ENCODE data around the gene ARAP2. TPM values are rescaled to one million over a fixed set of nuclear protein-coding genes. Genes with fewer than 3 reads are reported as not detected.

Gene ARAP2
- total and polyA plus RNA-seq, 2 of the 13 experiments (the other 11 are each of a cell fraction or from before 2014, with no cell fraction given) = 0.37 to 1.4 TPM

- H3K27me3 ChIP-seq (ENCODE audit: control insufficient read depth in 1 of 2, insufficient read depth in 2 of 2, low read length in 2 of 2) = no peaks in the 10 kb centered on the region
- no peak overlapping the region for H3K27ac ChIP-seq (ENCODE audit: extremely low read length, insufficient read depth, low read length)
- in situ Hi-C loops (cut with HindIII; ENCODE audit: extremely low pct_ligation_motif_present, low pct_unique_long_range_greater_than_20kb) = no loop called here
- no peak for TF ChIP-seq CSRNP1 (CRISPR knock-in tag; IDR thresholded peaks at IDR 0.05)
- no peak for TF ChIP-seq ZNF12 (CRISPR knock-in tag; IDR thresholded peaks at IDR 0.05)
- TF ChIP-seq, protein P1, sequence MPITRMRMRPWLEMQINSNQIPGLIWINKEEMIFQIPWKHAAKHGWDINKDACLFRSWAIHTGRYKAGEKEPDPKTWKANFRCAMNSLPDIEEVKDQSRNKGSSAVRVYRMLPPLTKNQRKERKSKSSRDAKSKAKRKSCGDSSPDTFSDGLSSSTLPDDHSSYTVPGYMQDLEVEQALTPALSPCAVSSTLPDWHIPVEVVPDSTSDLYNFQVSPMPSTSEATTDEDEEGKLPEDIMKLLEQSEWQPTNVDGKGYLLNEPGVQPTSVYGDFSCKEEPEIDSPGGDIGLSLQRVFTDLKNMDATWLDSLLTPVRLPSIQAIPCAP (CRISPR knock-in tag; IDR thresholded peaks at IDR 0.05; ENCODE audit: low read depth) = no peak
- H3K79me2 ChIP-seq (ENCODE audit: insufficient read depth, low read length) = no peaks in the 10 kb centered on the region
- H3K4me2 ChIP-seq (ENCODE audit: low read depth, low read length) = no peak overlapping the region
- CTCF ChIA-PET (ENCODE audit: low intra/inter-chr PET ratio, low total read pairs) = no interaction called here
- no peak overlapping the region for H3K9ac ChIP-seq (ENCODE audit: insufficient read depth, low read depth, low read length)
- FAIRE-seq = no peak
- no TSS peak for BruUV-seq (replicated peaks)
- no peaks in the 10 kb centered on the region for H3K9me3 ChIP-seq (ENCODE audit: low read length)
- no peaks in the 10 kb centered on the region for H3K36me3 ChIP-seq (replicated peaks in 1 of 2; ENCODE audit: control insufficient read depth in 1 of 2, insufficient read depth in 2 of 2, low read length in 2 of 2)
- no peak for DNase-seq (ENCODE audit: low spot score)
- intact Hi-C loops (cut with micrococcal nuclease; ENCODE audit: unreplicated experiment) = no loop called here
- H3K4me3 ChIP-seq (replicated peaks in 1 of 3; ENCODE audit: insufficient read depth in 1 of 3, low read depth in 2 of 3, low read length in 3 of 3) = no peak overlapping the region
- H2AFZ ChIP-seq (ENCODE audit: low read length) = no peak overlapping the region
- POLR2A ChIA-PET = no interaction called here
- no peak for ATAC-seq
- WGBS (ENCODE audit: low lambda C conversion rate) = 0% methylated on average over 4 of the region's 4 CpGs
- no peaks in the 10 kb centered on the region for H3K4me1 ChIP-seq (ENCODE audit: insufficient read depth, low read length)
- no peaks in the 10 kb centered on the region for H4K20me1 ChIP-seq (ENCODE audit: insufficient read depth, low read length)
Measured at GRCh38 chr4:36277533-36277932, 33.2 kb upstream of the ARAP2 start.

DNA sequence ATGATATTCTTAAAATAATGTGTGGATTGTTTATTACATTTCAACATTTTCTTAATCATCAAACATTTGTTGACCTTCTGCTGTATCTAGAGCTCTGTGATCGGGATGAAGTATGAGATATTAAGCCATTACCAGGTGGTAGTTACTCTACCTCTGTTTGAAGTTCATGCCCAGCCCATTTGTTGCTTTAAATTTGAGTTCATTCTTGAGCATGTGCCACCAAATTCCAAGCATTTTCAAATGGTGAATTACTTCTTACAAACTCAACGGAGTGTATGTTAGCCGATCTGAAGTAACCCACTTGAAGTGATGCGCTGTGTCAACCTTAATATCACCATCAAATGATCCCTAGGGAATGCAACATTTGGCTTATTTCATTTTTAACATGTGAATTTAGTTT lies 29.8 kb upstream of the ARAP2 start:
- H4K20me1 ChIP-seq (ENCODE audit: insufficient read depth, low read length) = no peaks in the 10 kb centered on the region
- H3K4me1 ChIP-seq (ENCODE audit: insufficient read depth, low read length) = no peaks in the 10 kb centered on the region
- no peak overlapping the region for H3K27ac ChIP-seq (ENCODE audit: extremely low read length, insufficient read depth, low read length)
- H3K79me2 ChIP-seq (ENCODE audit: insufficient read depth, low read length) = no peaks in the 10 kb centered on the region
- H3K4me2 ChIP-seq (ENCODE audit: low read depth, low read length) = no peak overlapping the region
- in situ Hi-C loops (cut with HindIII; ENCODE audit: extremely low pct_ligation_motif_present, low pct_unique_long_range_greater_than_20kb) = no loop called here
- H3K4me3 ChIP-seq (replicated peaks in 1 of 3; ENCODE audit: insufficient read depth in 1 of 3, low read depth in 2 of 3, low read length in 3 of 3) = no peak overlapping the region
- ChIA-PET CTCF (ENCODE audit: low intra/inter-chr PET ratio, low total read pairs) (no interaction called here), POLR2A (no interaction called here)
- no peaks in the 10 kb centered on the region for H3K36me3 ChIP-seq (replicated peaks in 1 of 2; ENCODE audit: control insufficient read depth in 1 of 2, insufficient read depth in 2 of 2, low read length in 2 of 2)
- DNase-seq (ENCODE audit: low spot score) (no peak), ATAC-seq (no peak), FAIRE-seq (no peak)
- H3K27me3 ChIP-seq (ENCODE audit: control insufficient read depth in 1 of 2, insufficient read depth in 2 of 2, low read length in 2 of 2) = no peaks in the 10 kb centered on the region
- no peaks in the 10 kb centered on the region for H3K9me3 ChIP-seq (ENCODE audit: low read length)
- BruUV-seq (replicated peaks) = no TSS peak
- intact Hi-C loops (cut with micrococcal nuclease; ENCODE audit: unreplicated experiment) = no loop called here
- H2AFZ ChIP-seq (ENCODE audit: low read length) = no peak overlapping the region
- WGBS (ENCODE audit: low lambda C conversion rate) = 45% methylated on average over 4 of the region's 4 CpGs
- H3K9ac ChIP-seq (ENCODE audit: insufficient read depth, low read depth, low read length) = no peak overlapping the region
- TF ChIP-seq TFAP4 (IDR thresholded peaks at IDR 0.05; ENCODE audit: borderline replicate concordance, low read depth) (no peak), NCOA1 (CRISPR knock-in tag; IDR thresholded peaks at IDR 0.05) (no peak), ZNF343 (CRISPR knock-in tag; IDR thresholded peaks at IDR 0.05) (no peak), SMARCC2 (IDR thresholded peaks at IDR 0.05) (no peak), ATRX (CRISPR knock-in tag; IDR thresholded peaks at IDR 0.05; ENCODE audit: borderline replicate concordance) (no peak), MTA1 (CRISPR knock-in tag; IDR thresholded peaks at IDR 0.05; ENCODE audit: borderline replicate concordance) (no peak), MYC (CRISPR knock-in tag; IDR thresholded peaks at IDR 0.05; ENCODE audit: borderline replicate concordance) (no peak), HHEX (CRISPR knock-in tag; IDR thresholded peaks at IDR 0.05) (no peak)
- TF ChIP-seq, protein P2, sequence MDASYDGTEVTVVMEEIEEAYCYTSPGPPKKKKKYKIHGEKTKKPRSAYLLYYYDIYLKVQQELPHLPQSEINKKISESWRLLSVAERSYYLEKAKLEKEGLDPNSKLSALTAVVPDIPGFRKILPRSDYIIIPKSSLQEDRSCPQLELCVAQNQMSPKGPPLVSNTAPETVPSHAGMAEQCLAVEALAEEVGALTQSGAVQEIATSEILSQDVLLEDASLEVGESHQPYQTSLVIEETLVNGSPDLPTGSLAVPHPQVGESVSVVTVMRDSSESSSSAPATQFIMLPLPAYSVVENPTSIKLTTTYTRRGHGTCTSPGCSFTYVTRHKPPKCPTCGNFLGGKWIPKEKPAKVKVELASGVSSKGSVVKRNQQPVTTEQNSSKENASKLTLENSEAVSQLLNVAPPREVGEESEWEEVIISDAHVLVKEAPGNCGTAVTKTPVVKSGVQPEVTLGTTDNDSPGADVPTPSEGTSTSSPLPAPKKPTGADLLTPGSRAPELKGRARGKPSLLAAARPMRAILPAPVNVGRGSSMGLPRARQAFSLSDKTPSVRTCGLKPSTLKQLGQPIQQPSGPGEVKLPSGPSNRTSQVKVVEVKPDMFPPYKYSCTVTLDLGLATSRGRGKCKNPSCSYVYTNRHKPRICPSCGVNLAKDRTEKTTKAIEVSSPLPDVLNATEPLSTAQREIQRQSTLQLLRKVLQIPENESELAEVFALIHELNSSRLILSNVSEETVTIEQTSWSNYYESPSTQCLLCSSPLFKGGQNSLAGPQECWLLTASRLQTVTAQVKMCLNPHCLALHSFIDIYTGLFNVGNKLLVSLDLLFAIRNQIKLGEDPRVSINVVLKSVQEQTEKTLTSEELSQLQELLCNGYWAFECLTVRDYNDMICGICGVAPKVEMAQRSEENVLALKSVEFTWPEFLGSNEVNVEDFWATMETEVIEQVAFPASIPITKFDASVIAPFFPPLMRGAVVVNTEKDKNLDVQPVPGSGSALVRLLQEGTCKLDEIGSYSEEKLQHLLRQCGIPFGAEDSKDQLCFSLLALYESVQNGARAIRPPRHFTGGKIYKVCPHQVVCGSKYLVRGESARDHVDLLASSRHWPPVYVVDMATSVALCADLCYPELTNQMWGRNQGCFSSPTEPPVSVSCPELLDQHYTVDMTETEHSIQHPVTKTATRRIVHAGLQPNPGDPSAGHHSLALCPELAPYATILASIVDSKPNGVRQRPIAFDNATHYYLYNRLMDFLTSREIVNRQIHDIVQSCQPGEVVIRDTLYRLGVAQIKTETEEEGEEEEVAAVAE (CRISPR knock-in tag; IDR thresholded peaks at IDR 0.05; ENCODE audit: borderline replicate concordance) = no peak
